ENCODE data around the gene NTNG1. TPM values are rescaled to one million over a fixed set of nuclear protein-coding genes. Genes with fewer than 3 reads are reported as not detected.

The NTNG1 gene
- total RNA-seq, 2 experiments from 2014 or later: not detected

DNA sequence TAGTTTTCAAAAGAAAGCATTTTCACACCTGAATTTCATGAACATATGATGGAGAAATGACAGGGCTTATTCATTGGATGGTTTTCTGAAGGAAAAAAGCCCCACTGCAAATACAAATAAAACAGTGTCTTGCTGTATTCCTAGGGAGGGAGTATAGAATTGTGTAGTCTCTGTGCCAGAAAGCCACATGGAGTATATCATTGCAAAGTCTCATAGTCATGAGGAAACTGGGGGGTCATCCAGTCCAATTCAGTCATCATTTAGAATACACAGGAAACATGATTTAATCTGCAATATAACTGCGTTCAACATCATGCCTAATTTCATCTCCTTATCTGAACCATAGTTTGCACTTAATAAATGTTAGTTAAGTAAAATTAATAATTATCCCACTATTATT lies 222.3 kb downstream of the NTNG1 start:
- Histone ChIP-seq H3K9me3 (ENCODE audit: control insufficient read depth in 1 of 2, insufficient read depth in 1 of 2, low read length in 2 of 2) (no peaks in the 10 kb centered on the region), H3K27me3 (ENCODE audit: control insufficient read depth in 1 of 2, insufficient read depth in 2 of 2, low read length in 2 of 2) (no peaks in the 10 kb centered on the region), H3K27ac (ENCODE audit: low read depth in 1 of 2, low read length in 2 of 2) (no peak overlapping the region), H3K4me1 (ENCODE audit: insufficient read depth, low read length) (no peaks in the 10 kb centered on the region), H3K36me3 (ENCODE audit: insufficient read depth, low read length) (no peaks in the 10 kb centered on the region), H3K4me3 (ENCODE audit: low read length) (no peak overlapping the region)
- Mint-ChIP-seq H3K9me3 (no peaks in the 10 kb centered on the region), H3K4me3 (no peak overlapping the region), H3K27ac (no peak overlapping the region), H3K4me1 (ENCODE audit: low read depth) (no peaks in the 10 kb centered on the region), H3K36me3 (ENCODE audit: low read depth) (no peaks in the 10 kb centered on the region), H3K27me3 (no peaks in the 10 kb centered on the region)
- CTCF ChIA-PET: no interaction called here
- intact Hi-C loops (cut with DNase I, micrococcal nuclease): no loop called here
- DNase-seq (no peak), ATAC-seq (ENCODE audit: poor library complexity) (no peak)
- POLR2A ChIA-PET: no interaction called here
- TF ChIP-seq, protein P1, sequence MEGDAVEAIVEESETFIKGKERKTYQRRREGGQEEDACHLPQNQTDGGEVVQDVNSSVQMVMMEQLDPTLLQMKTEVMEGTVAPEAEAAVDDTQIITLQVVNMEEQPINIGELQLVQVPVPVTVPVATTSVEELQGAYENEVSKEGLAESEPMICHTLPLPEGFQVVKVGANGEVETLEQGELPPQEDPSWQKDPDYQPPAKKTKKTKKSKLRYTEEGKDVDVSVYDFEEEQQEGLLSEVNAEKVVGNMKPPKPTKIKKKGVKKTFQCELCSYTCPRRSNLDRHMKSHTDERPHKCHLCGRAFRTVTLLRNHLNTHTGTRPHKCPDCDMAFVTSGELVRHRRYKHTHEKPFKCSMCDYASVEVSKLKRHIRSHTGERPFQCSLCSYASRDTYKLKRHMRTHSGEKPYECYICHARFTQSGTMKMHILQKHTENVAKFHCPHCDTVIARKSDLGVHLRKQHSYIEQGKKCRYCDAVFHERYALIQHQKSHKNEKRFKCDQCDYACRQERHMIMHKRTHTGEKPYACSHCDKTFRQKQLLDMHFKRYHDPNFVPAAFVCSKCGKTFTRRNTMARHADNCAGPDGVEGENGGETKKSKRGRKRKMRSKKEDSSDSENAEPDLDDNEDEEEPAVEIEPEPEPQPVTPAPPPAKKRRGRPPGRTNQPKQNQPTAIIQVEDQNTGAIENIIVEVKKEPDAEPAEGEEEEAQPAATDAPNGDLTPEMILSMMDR (IDR thresholded peaks at IDR 0.05): no peak

DNA sequence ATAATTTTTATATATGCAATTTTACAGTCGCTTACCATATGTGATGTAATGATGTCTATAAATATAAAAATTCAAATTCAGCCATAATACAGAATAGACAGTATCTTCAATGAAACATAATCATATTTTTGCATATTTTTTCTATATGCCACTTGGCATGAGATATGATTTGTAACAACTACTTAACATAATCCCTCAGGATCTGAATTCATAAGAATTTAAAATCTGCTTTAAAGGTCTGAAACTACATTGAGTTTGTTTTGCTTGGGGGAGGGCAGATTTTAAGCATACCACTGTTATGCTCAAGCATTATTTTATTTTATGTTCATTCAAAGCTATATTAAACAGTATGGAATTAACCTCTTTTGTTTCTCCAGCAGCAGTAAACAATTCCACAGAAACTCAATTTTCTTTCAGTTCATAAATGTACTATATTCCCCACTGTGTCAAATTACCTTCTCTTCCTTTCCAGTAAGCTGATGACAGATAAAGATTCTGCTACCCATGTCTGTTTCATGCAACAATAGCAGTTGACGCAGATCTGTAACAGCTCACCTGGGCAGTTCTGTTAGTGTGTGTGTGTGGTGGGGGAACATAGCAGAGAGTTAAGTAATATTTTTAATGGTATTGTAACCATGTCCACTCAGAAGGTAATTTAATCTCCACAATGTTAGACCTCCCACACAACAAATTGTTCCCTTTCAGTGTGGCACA lies 224.8 kb downstream of the NTNG1 start:
- POLR2A ChIA-PET: no interaction called here
- no peaks in the 10 kb centered on the region for H3K4me1 Mint-ChIP-seq (ENCODE audit: low read depth)
- no peak for DNase-seq

DNA sequence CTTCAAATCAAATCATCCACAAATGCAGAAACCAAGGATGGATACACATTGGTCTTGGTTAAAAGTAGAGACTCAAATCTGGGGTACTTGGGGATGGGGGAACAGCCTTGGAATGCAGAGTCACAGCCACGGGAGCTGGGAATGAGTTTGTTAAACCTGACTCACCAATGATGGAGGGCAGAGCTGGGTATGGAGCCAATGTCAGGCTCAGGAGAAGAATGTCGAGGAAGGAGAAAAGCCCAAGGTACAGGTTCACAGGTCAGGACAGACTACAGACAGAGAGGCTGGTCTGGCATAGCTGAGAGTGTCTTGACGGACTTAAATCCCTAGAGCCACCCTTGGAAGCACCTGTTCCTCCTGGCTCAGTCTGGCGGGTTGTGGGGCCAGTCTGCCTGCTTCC lies 237.6 kb downstream of the NTNG1 start:
- intact Hi-C loops (cut with DNase I, micrococcal nuclease): no loop called here
- H3K36me3 ChIP-seq (ENCODE audit: insufficient read depth, low read length): no peaks in the 10 kb centered on the region
- CTCF ChIA-PET: no interaction called here
- no peaks in the 10 kb centered on the region for H3K36me3 Mint-ChIP-seq (ENCODE audit: low read depth)
- no peaks in the 10 kb centered on the region for H3K9me3 ChIP-seq (ENCODE audit: control insufficient read depth in 1 of 2, insufficient read depth in 1 of 2, low read length in 2 of 2)
- no peaks in the 10 kb centered on the region for H3K4me1 ChIP-seq (ENCODE audit: insufficient read depth, low read length)
- no peaks in the 10 kb centered on the region for H3K27me3 ChIP-seq (ENCODE audit: control insufficient read depth in 1 of 2, insufficient read depth in 2 of 2, low read length in 2 of 2)
- H3K27me3 Mint-ChIP-seq: peaks cover 6% of the 10 kb centered on the region
- H3K27ac ChIP-seq (ENCODE audit: low read depth in 1 of 2, low read length in 2 of 2): no peak overlapping the region
- no peak overlapping the region for H3K27ac Mint-ChIP-seq
- POLR2A ChIA-PET: no interaction called here
- TF ChIP-seq, protein P1 (IDR thresholded peaks at IDR 0.05): no peak
- ATAC-seq (ENCODE audit: poor library complexity) (no peak), DNase-seq (no peak)
- no peak overlapping the region for H3K4me3 Mint-ChIP-seq
- no peak overlapping the region for H3K4me3 ChIP-seq (ENCODE audit: low read length)
- H3K4me1 Mint-ChIP-seq (ENCODE audit: low read depth): no peaks in the 10 kb centered on the region
- H3K9me3 Mint-ChIP-seq: no peaks in the 10 kb centered on the region

More for the DNA sequence above, 224.8 kb downstream of the NTNG1 start:
- H3K27me3 ChIP-seq (ENCODE audit: control insufficient read depth in 1 of 2, insufficient read depth in 2 of 2, low read length in 2 of 2): no peaks in the 10 kb centered on the region
- TF ChIP-seq, protein P1 (IDR thresholded peaks at IDR 0.05): no peak
- CTCF ChIA-PET: no interaction called here
- H3K27me3 Mint-ChIP-seq: no peaks in the 10 kb centered on the region
- ATAC-seq (ENCODE audit: poor library complexity): no peak
- H3K4me3 ChIP-seq (ENCODE audit: low read length): no peak overlapping the region
- H3K4me3 Mint-ChIP-seq: no peak overlapping the region
- H3K4me1 ChIP-seq (ENCODE audit: insufficient read depth, low read length): no peaks in the 10 kb centered on the region
- H3K9me3 ChIP-seq (ENCODE audit: control insufficient read depth in 1 of 2, insufficient read depth in 1 of 2, low read length in 2 of 2): no peaks in the 10 kb centered on the region
- no peak overlapping the region for H3K27ac Mint-ChIP-seq
- no peaks in the 10 kb centered on the region for H3K36me3 ChIP-seq (ENCODE audit: insufficient read depth, low read length)
- no peaks in the 10 kb centered on the region for H3K36me3 Mint-ChIP-seq (ENCODE audit: low read depth)
- no peak overlapping the region for H3K27ac ChIP-seq (ENCODE audit: low read depth in 1 of 2, low read length in 2 of 2)
- H3K9me3 Mint-ChIP-seq: no peaks in the 10 kb centered on the region
- intact Hi-C loops (cut with DNase I, micrococcal nuclease): no loop called here

Measured in CD4-positive, alpha-beta T cell (primary cell).